Epidermal melanocyte (primary cell): ENCODE data around the gene MSANTD3.
"Not testable (repeated sequence)": the region's sequence is repeated elsewhere in the genome, so short reads cannot be mapped to it uniquely, and the experiment has no call there.

Experiments used
- DNase-seq: peaks from one replicate; pipeline ENCODE4 v3.0.0; 2011; ENCODE audit warnings: low spot score; ENCODE audit not compliant: insufficient read length

The MSANTD3 gene

DNA sequence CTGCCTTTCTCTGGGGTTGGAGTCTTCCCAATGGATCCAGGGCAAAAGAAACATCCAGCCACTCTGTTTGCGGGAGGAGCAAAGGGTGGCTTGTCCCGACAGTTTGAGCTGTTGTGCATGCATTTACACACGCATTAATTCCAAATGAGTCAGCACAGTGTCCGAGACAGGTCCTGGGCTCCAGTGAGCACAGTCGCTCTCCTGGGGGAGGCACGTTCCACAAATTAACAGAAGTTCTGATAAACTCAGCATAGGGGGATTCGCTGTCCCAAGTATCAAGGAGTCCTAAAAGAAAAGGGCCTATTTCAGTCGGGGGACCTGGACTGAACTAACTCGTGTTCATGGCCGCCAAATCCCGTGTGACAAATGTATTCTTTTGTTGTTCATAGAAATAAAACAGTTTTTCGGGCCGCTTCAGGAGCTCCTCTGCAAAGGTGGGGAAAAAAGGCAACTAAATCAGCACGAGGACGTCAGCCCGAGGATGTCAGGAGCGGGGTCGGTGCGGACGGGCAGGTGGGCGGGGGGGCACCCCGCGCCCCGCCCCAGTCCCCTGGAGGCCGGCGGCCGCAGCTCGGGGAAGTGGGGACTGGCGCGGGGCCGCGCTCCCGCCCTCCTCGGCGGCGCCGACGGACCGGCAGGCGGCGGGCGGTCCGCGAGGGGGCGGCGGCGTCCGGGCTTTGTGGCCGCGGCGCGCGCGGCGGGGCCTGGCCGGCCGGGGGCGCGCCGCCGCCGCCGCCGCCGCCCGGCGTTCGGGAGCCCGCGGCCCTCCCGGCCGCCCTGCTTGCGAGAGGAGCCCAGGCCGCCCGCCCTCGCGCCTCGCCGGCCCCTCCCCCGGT is at the start of gene MSANTD3:
MSANTD3 (plus strand) TSS at position 614 of the 836 bp plus-strand sequence. CDS start 14,796 bp downstream, outside the sequence.
- DNase-seq: peak; percentile 54

- no peak for DNase-seq
These were observed 47.1 kb upstream of the MSANTD3 start for GRCh38 chr9:100379862-100380261.

DNA sequence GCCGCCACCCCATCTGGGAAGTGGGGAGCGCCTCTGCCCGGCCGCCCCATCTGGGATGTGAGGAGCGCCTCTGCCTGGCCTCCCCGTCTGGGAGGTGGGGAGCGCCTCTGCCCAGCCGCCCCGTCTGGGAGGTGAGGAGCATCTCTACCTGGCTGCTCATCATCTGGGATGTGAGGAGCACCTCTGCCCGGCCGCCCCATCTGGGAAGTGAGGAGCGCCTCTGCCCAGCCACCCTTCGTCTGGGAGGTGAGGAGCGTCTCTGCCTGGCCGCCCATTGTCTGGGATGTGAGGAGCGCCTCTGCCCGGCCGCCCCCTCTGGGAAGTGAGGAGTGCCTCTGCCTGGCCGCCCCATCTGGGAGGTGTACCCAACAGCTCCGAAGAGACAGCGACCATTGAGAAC is 34.0 kb upstream of the MSANTD3 start:
- not testable (repeated sequence) for DNase-seq

- DNase-seq: no peak
These were observed 32.8 kb upstream of the MSANTD3 start for GRCh38 chr9:100394032-100394695.

GRCh38 chr9:100394816-100395215 is 32.1 kb upstream of the MSANTD3 start:
- DNase-seq: no peak

DNA sequence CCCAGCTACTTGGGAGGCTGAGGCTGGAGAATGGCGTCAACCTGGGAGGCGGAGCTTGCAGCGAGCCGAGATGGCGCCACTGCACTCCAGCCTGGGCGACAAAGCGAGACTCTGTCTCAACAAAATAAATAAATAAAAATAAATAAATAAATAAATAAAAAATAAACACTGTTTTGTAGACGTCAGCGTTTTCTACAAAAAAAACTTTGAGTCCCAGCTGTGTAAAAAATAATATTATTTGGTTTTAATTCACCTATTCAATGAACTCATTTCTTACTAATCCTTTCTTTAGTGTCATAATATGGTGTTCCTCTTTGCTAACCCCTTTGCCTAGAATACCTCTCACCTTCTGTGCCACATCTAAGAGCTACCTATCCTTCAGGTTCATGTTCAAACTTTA is 30.2 kb upstream of the MSANTD3 start:
- DNase-seq: no peak

DNA sequence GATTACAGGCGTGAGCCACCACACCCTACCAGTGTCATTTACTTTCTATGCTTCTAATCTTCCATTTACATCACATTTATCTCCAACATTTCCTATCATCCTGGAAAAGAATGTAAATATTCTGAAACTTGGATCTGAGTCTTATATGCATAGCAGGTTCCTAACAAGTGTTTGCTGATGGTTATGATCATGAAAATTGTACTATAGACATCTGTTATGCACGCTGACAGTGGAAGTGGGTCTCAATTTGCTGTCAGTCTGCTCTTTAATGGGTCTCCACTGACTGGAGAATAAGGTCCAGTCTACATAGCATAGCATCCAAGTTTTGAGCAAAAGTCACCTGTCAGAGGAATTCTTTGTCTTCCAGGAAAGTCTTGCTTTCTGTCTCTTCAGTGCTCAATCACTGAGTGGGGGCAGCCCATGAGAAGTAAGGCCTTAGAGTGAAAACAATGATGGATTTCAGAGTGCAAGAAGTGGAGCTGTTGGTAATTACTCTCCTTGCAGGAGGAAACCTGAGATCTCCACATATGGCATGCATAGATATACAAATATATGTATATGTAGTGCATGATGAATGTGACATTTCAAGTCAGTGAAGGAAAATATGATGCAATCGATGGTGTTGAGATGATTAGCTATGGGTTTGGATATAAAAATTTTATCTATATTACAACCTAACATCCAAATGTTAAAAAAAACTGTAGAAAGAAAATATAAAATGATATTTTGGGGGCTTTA is 29.2 kb upstream of the MSANTD3 start:
- no peak for DNase-seq

DNA sequence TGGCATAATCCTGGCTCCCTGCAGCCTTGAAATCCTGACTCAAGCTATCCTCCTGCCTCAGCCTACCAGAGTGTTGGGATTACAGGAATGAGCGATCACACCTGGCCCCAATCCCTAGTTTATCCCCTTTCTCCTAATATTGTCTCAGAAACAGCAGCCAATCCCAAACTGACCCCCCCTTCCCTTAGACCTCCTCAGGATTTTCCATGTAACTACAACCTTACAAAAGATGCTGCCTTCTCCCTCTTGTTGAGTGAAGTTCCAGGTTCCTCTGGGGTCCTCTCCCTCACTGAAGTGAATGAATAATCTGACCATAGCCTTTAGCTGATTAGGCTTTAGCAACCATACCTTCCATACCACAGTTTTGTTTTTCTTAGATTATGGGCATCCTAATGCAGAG is 25.9 kb upstream of the MSANTD3 start:
- DNase-seq: no peak

- DNase-seq: no peak
These were observed 20.0 kb upstream of the MSANTD3 start for GRCh38 chr9:100406962-100407361.

- DNase-seq: no peak
These were observed 18.3 kb upstream of the MSANTD3 start for GRCh38 chr9:100408546-100409175.

DNA sequence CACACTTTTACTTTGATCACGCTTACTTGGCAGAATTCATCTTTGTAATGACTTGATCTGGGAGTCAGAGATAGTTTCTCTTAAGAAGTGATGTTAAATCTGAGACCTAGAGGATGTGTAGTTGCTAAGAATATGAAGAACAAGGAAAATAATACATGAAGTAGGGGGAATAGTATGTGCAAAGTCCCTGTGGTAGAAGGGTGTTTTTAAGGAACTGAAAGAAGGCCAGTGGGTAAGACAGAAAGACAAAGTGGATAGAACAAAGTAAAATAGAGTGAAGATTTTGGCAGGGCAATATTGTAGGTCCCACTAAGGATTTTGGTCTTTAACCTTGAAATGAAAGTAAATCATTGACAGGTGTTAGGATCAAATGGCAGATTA is 17.8 kb upstream of the MSANTD3 start:
- no peak for DNase-seq

GRCh38 chr9:100411472-100412283 is 15.3 kb upstream of the MSANTD3 start:
- DNase-seq: peak; percentile 91

GRCh38 chr9:100413839-100414420 is 13.0 kb upstream of the MSANTD3 start:
- DNase-seq: no peak

DNA sequence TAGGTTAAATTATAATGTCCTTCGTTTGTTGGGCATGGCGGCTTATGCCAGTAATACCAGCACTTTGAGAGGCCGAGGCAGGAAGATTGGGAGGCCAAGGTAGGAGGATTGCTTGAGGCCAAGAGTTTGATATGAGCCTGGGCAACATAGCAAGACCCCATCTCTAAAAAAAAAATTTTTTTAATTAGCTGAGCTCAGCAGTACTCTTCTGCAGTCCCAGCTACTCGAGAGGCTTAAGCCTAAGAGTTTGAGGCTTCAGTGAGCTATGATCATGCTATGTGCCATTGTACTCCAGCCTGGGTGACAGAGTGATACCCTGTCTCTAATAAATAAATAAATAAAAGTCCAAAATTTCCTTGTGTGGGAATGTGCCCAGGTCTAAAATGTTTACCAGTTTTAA is 9.1 kb upstream of the MSANTD3 start:
- DNase-seq: no peak

- no peak for DNase-seq
These were observed 7.8 kb upstream of the MSANTD3 start for GRCh38 chr9:100419166-100419565.

DNA sequence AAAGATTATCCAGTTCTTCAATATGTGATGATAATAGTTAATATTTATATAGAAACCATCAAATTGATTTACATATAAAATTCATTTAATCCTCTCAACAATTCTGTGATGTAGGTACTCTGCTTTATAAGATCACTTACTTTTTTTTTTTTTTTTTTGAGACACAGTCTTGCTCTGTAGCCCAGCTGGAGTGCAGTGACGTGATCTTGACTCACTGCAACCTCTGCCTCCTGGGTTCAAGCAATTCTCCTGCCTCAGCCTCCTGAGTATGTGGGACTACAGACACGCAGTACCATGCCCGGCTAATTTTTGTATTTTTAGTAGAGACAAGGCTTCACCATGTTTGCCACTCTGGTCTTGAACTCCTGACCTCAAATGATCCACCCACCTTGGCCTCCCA is 5.8 kb upstream of the MSANTD3 start:
- not testable (repeated sequence) for DNase-seq

DNA sequence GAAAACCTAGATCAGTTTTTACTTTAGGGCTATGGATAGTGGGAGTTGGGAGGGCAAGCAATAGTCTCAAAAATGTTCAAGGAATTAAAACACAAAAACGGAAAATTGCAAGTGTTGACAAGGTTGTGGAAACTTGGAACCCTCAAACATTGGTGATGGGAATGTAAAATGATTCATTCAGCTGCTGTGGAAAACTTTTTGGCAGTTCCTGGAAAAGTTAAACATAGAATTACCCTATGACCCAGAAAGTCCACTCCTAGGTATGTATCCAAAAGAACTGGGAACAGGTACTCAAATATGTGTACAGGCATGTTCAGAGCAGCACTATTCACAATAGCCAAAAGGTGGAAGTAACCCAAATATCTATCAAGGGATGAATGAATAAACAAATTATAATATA is 1.2 kb upstream of the MSANTD3 start:
- DNase-seq: no peak

- no peak for DNase-seq
These were observed 784 bp upstream of the MSANTD3 start for GRCh38 chr9:100426189-100426529.

DNA sequence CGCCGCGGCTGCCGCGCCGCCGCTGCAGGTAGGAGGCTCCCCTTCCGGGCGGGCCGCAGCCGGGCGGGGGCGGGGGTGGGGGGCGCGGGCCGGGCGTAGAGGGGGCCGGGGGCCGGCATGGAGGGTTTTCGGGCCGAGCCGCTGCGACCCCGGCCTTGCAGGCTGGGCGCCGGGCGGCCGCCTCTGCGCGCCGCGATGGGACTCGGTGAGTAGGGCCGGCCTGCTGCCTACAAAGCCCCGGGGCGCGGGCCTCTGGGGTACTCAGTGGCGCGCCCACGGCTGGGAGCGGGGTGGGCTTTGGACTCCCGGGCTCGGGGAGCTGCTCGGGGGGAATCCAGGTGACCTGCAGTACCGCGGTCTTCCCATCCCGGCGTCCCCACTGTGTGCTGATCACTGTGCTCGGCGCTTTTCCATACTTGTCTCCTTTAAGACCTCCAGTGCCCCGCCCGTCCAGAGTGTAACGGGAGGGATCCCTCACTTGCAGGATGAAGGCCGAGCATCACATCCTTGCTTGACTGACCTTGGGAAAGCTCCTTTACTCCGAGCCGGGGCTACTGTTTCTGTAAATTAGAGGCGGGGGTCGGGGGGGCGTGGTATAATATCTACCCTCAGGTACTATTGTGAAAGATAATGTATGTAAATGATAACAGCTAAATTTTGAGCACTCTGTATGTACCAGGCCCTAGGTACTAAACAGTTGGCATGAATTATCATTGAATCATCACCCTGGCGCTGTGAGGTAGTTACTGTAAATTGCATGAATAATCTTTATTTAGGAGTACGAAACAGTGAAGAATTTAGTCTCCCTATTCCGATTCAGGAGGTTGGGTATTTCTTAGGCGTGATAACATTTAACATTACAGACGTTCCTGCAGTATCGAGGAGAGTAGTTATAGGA is 672 bp downstream of the MSANTD3 start:
- DNase-seq: peak; percentile 34
